Activated CD4-positive, alpha-beta T cell treated with anti-CD3 and anti-CD28 coated beads, Interleukin-2, amount 50 U/mL, for 24 hours (primary cell): Measurements from ENCODE around the gene OR2W1.

Experiments
- DNase-seq, 2 donors: peaks; one replicate each; pipeline ENCODE4 v3.0.0-alpha.2; 2020; ENCODE audit warnings: low read depth in 1 of 2, low spot score in 1 of 2

Gene OR2W1

DNA sequence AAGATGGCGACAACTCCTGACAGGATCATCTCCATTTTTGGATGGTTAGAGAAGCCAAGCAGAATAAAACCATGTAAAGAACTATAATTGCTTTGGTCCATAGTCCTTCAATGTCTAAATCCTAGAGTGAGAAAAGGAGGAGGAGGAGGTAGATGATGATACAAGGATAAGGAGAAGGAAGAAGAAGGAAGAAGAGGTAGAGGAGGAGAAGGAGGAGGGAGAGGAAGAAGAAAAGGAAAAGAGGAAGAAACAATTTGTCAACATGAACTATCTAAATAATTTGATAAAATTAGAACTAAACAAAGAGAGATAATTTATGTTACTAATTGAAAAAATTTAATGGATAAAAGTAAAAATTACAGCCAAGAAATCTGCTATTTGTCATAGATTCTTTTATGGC lies at the start of gene OR2W1:
Gene OR2W1, minus strand, starts transcription at position 101 of the 400 bp plus-strand sequence. Its CDS starts 0 bp downstream, at position 101.
- no peak for DNase-seq

- no peak for DNase-seq
These were observed 48.0 kb upstream of the OR2W1 start for GRCh38 chr6:29092957-29093356.

- DNase-seq = no peak
These were observed 42.2 kb upstream of the OR2W1 start, which contains the start of gene OR2B3 for GRCh38 chr6:29087213-29087612. Gene OR2B3 (minus strand): TSS chr6:29087313. CDS start chr6:29087248, 65 bp downstream.

DNA sequence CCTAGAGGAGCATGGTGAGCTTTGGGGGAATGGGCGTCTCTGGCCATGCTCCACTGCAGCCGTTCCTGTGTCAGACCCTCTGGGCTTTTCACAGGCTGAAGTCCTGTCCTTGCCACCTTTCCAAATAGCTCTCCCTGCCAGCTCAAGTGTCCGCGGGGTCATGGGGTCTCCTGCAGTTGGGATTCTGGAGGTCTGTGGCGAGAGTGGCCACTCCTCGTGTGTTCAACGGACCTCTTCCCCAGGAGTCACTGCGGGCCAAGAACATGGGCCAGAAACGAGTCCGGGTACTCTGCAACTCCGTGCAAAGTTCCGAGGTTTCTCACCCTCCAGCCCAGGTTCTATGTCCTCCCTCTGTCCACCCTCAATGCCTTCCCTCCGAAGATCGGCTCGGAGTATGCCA lies 37.5 kb upstream of the OR2W1 start:
- no peak for DNase-seq

- DNase-seq = no peak
These were observed 36.3 kb upstream of the OR2W1 start for GRCh38 chr6:29081312-29081711.

- no peak for DNase-seq
These were observed 34.2 kb upstream of the OR2W1 start for GRCh38 chr6:29079203-29079602.

- DNase-seq = peak in 1 of 2 donors; percentile 0
These were observed 27.1 kb upstream of the OR2W1 start for GRCh38 chr6:29071831-29072723.

GRCh38 chr6:29051680-29052079 lies 6.7 kb upstream of the OR2W1 start:
- DNase-seq = no peak

GRCh38 chr6:29035951-29036350 lies 9.0 kb downstream of the OR2W1 start:
- DNase-seq = no peak

DNA sequence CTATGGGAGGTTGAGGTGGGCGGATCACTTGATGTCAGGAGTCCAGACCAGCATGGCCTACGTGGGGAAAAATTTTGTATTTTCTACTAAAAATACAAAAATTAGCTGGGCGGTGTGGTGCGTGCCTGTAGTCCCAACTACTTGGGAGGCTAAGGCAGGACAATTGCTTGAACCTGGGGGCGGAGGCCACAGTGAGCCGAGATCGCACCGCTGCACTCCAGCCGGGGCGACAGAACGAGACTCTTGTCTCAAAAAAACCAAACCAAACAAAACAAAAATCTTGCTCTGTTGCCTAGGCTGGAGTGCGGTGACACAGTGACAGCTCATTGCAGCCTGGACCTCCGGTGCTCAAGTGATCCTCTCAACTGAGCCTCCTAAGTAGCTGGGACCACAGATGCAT lies 16.2 kb downstream of the OR2W1 start:
- no peak for DNase-seq

DNA sequence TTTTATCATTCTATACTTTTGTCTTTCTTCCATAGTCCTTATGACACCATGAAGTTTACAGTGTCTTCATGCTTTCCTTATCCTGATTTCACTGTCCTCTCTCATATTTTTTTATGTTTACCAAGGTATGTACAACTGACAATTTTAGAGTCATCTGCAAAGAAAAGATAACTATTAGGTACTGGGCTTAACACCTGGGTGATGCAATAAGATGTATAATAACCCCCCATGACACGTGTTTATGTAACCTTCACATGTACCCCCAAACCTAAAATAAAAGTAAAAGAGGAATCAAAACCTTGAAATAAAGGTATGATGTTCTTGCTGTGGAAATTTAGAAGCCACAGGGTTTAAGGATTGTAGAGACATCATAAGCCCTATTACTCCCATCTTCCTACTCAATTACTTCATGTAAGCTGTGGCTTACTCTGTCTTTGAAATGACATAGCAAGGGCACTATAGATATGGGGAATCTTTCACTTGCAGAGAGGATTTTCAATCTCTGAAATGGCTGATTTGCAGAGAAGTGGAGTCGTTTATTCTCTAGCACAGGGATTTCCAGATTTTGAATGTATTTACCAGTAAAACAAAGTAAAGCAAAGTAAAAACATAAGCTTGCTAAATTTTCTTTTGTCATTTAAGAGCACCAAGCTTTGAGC lies 18.9 kb downstream of the OR2W1 start:
- no peak for DNase-seq

- no peak for DNase-seq
These were observed 23.5 kb downstream of the OR2W1 start for GRCh38 chr6:29021434-29021833.

GRCh38 chr6:29019629-29020028 lies 25.3 kb downstream of the OR2W1 start:
- no peak for DNase-seq

DNA sequence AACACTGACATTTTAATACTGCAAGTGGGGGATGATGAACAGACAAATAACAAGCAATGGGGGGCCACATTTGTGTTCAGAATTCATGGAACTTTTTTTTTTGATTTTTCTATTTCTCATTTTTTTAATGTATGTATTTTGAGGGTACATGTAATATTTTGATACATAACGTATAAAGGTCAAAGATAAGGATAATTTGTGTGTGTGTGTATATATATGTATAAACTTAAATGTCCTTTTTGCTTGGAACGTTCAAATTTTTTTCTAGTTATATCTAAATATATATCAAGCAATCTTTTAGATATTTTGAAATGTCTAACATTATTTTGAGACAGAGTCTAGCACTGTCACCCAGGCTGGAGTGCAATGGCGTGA lies 27.6 kb downstream of the OR2W1 start:
- DNase-seq = no peak

- DNase-seq = peak; percentile 70 to 84
These were observed 28.2 kb downstream of the OR2W1 start for GRCh38 chr6:29016559-29017427.

DNA sequence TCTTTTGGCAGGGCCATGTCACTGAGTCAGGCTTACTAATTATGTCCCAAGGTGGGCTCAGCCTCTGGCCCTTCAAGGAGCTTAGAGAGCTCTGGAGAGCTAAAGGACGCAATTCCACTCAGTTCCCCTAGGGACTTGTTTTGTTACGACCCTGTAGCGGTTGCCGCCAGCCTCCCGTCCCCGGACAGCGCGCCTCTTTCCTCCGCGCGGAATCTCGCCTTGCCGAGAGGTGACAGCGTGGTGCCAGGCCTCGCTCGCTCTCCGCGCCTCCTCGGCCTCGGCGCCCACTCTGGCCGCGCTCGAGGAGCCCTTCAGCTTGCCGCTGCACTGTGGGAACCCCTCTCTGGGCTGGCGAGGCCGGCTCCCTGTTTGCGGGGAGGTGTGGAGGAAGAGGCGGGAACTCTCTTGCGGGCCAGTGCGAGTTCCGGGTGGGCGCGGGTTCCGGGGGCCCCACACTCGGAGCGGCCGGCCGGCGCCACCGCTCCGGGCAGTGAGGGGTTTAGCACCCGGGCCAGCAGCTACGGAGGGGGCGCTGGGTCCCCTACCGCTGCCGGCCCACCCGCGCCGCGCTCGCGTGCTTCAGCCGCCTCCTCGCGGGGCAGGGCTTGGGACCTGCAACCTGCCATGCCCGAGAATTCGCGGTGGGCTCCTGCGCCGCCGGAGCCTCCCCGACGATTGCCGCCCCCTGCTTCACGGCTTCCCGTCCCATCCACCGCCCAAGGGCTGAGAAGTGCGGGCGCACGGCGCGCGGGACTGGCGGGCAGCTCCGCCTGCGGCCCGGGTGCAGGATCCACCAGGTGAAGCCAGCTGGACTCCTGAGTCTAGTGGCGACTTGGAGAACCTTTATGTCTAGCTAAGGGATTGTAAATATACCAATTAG lies 30.0 kb downstream of the OR2W1 start:
- DNase-seq = no peak

DNA sequence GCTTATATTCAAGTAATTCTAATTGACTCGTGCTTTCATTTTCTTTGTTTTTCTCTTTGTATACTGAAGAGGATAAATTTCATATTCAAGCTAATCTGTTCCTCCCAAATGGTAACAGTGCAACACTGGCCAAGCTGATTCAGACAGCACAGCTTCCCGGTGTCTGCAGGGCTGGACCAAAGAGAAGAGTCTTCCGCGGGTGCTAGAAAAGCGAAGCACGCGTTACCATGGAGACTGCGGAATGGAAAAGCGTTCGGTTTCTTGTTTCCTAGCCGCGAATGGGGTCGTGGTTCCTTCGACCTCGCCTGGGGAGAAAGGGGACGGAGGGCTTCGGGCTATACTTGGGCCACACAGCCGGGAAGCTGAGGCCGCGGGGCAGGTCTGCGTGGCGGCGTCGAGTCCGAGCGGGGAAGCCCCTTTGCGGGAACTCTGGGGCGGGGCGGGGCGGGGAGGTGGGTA lies 33.7 kb downstream of the OR2W1 start:
- peak in 1 of 2 donors; percentile 28 for DNase-seq

DNA sequence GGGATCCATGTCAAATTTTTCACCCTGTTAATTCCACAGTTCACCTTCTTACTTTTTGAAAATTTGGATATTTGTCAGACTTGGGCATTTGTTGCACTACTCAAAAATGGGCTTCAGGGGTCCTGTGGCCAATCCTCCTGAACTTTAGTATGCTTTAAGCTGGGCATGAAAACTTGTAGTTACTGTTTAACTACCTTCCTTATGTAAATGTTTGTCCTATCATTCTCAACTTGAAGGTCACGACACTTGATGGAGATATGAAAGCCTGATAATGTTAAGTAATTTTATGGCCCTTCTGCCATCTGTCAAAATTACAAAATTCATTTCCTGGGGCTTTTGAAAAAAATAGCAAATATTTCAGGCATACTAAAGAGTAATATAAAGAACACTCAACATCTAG lies 35.6 kb downstream of the OR2W1 start:
- DNase-seq = no peak

GRCh38 chr6:29008089-29008488 lies 36.9 kb downstream of the OR2W1 start:
- no peak for DNase-seq

- DNase-seq = no peak
These were observed 39.6 kb downstream of the OR2W1 start, which contains the start of gene ZNF311 for GRCh38 chr6:29005183-29005885. Gene ZNF311 (minus strand): TSS chr6:29005315. CDS start chr6:29003954, 1,361 bp downstream.
